ENCODE data around the gene MYL5.

DNA sequence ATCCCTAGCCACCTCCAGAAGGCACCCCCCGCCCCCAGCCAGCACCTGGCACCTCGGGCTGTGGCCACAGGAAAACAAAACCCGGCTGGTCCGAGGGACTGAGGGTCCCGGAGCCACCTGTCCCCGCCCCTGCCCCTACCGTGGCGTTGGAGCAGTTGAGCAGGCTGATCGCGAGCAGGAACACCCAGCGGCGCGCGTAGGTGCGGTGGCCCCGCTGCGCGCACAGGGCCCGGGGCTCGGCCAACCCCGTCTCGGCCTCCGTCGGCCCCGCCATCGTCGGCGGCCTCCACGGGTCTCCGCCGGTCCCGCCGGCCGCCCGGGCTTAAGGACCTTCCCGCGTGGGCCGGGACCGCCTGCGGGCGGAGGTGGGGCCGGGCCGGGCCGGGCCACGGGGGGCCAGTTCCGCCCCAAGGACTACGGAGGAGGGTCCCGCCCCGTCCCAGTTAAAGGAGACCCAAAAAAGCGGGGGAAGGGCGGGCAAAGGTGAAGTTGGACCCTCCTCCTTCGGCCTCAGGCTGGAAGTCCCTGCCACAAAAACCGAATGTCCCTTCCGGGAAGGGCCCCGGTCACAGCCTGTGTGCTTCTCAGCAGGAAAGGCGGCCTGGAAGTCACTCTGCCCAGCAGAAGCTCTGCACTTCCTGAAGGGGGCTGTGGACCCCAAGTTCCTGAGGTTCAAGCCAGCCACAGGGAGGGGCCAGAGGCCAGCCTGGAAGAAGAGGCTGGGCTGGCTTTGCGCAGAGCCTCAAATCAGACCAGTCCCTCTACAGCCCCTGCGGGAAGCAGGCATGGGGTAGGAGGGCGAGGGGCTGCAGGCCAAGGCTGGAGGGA is 14.7 kb downstream of the MYL5 start, which contains the start of gene SLC49A3:
- TF ChIP-seq CTCF (IDR thresholded peaks at IDR 0.05; ENCODE audit: insufficient read depth, low read length) (no peak), REST (IDR thresholded peaks at IDR 0.05; ENCODE audit: insufficient replicate concordance, low read depth) (no peak), SPI1 (IDR thresholded peaks at IDR 0.05; ENCODE audit: borderline replicate concordance, low read depth) (no peak), POLR2AphosphoS5 (IDR thresholded peaks at IDR 0.05; ENCODE audit: low read depth) (no peak), GABPA (IDR thresholded peaks at IDR 0.05; ENCODE audit: low read depth) (no peak)

All from HL-60 (cell line).